Brain pericyte (primary cell): Measurements from ENCODE around the gene ZNF750.

Source experiments
- DNase-seq: peaks from one replicate; pipeline ENCODE4 v3.0.0-alpha.2; 2012; ENCODE audit warnings: low read depth, low spot score

The ZNF750 gene

GRCh38 chr17:82839617-82840292 is at the start of gene ZNF750:
ZNF750 (minus strand) TSS chr17:82840022; CDS start chr17:82832454, 7,568 bp downstream.
- no peak for DNase-seq

GRCh38 chr17:82888583-82889495 is 49.0 kb upstream of the ZNF750 start:
- no peak for DNase-seq

DNA sequence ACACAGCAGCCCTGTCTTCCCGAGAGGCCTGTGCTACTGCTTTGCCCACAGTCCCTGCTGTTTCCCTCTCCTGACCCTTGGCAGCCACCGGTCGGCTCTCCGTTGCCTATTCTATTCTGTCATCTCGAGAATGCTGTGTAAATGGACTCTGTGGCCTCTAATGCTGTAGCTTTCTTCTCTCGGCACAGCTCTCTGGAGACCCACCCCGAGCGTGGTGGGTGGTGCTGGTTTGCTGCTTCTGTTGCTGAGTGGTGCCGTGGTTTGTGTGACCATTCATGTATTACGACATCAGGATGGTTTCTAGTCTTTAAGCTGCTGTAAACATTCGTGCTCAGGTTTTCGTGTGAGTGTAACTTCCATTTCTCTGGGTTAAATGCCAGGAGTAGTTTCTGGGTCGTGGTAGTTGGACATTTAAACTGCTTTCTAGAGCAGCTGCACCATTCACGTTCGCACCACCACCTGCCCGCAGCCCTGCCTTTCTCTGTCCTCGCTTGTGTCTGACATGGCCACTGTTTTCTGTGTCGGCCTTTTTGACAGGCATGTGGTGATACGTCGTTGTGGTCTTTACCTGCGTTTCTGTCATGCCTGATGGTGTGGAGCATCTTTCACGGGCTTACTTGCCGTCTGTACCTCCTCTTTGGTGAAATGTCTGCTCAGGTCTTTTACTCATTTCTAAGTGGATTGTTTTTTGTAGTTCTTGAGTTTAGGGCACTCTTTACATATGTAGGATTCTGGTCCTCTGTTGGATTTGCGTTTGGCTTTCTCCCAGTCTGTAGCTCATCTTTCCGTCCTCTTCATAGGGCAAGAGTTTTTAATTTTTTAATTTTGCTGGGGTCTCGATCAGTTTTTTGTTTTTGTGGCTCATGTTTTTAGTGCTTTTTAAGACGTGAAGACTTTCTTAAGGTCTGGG is 47.7 kb upstream of the ZNF750 start:
- DNase-seq = no peak

GRCh38 chr17:82884970-82885353 is 45.1 kb upstream of the ZNF750 start:
- DNase-seq = no peak

- no peak for DNase-seq
These were observed 44.6 kb upstream of the ZNF750 start for GRCh38 chr17:82884341-82884969.

DNA sequence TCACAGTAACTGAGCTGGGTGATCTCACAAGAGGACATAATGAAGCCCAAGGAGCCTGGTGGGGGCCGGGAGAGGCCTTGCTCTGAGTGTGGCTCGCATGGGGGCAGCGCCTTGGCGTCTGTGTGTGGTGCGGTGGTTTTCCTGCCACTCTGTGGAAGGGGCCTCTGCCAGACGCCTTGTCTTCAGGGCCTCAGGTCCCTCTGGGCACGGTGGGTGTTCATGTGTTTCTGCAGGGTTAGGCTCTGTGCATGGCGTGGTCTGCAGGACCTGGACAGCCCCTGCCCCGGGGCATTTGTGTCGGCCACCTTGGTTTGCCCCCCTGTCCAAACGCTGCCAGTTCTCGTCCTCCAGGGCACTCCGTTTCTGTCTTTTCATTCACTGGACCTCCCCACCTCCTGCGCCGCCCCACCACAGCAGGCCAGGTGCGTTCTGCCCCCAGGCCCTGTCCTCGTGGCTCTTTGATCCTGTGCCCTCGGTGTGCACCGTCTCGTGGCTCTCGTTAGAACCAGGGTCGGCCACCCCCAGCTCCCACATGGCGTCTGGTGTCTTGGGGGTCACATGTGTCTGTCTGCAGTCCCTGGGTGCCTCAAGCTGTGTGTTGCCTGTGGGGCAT is 43.7 kb upstream of the ZNF750 start:
- DNase-seq = no peak

DNA sequence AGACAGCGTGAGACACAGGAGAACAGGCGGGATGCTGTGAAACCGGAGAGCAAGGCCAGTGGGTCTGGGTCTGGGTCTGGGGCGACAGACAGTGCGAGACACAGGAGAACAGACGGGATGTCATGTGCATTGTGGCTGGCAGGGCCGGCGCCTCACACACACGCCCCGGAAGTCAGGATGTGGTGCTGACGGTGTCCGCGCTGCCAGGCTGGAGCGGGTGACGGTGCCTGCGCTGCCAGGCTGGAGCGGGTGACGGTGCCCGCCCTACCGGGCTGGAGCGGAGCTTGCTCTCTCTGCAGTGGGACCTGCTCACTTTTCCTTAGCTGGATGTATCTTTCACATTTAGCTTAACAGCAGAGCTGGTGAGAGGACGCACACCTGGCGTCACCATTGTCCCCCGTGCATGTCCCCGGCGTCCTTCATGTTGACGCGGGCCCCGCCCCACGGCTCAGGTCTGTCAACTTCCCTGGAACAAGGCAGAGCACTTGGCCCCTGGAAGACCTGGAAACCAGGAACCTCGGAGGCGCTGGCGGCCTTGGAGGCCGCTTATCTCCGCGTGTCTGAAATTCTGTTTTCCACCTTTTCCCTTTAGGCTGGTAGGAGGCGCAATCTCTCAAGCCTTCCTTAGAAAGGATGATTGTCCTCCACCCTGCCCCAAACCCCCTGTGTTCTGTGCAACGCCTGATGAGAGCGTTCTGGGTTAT is 43.0 kb upstream of the ZNF750 start:
- no peak for DNase-seq

DNA sequence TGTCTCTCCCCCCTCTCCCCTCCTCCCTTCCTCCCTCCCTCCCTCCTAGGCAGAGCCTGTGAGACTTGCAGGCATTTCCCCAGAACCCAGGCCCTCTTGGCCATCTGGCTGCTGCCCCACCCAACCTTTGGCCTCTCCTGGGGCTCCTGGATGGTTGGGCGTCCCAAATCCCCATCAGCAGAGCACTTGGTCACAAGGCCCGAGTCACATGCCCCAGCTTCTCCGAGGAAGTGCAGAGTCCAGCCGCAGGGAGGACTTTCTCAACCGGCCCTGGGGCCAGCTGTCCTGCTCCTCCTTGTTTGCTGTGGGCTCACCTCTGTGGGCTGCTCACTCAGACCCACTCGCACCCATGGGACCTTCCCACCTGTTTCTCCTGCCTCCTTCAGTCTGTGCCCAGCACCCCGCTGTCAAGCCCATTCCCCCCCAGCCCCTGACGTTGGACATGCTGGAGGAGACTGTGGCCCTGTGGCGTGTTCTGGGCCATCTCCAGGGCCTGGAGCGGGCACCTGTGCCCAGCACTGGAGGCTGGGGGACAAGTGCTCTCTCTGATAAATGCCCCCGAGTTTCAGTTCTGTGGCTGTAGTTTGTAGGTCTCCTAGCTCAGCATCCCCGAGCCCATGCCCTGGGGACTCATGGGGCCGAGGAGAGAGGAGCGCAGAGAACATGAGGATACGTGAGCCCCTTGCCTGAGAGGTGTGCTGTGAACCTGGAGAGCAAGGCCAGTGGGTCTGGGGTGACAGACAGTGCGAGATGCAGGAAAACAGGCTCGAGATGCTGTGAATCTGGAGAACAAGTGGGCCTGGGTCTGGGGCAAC is 42.3 kb upstream of the ZNF750 start:
- DNase-seq = peak; percentile 82

DNA sequence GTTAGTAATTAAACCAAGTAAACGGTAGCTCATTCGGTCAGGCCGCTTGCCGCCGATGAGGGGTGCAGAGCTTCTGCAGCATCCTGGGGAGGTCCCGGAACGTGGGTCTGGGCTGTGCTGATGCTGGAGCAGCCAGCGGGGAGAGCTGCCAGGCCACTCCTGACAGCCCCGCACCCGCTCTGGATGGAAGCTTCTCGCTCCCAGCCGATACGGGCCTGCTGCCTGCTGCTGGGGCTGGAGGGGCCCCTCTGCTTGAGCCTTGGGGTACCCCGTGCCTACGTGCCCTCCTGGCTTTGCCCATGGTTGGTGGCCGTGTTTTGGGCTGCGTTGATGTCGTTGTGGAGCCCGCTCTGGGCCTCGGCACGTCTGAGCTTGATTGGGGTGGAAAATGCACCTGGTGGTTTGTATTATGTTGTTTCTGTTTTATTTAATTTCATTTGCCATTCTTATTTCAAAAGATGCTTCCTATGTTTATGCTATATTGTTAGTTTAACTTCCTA is 41.6 kb upstream of the ZNF750 start:
- DNase-seq = no peak

- DNase-seq = no peak
These were observed 41.0 kb upstream of the ZNF750 start for GRCh38 chr17:82880620-82881323.

GRCh38 chr17:82879241-82879640 is 39.4 kb upstream of the ZNF750 start:
- no peak for DNase-seq

DNA sequence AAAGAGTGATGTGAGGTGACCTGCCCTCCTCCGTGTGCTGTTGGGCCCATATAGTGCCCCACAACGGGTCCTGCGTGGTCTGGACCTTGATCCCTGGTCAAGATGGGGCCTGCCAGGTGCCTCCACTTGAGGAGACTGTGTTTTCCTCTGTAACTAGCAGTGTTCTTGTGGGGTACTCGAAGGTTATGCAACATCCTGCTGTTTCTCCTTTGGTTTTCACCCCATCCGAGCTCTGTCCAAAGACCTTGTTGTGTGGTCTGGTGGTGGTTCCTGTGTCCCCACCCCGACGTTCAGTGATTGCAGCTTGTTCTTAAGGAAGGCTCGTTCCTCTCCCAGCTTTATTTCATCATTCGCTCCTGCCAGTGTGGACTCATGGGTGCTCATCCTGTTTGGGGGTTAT is 38.7 kb upstream of the ZNF750 start:
- DNase-seq = no peak

DNA sequence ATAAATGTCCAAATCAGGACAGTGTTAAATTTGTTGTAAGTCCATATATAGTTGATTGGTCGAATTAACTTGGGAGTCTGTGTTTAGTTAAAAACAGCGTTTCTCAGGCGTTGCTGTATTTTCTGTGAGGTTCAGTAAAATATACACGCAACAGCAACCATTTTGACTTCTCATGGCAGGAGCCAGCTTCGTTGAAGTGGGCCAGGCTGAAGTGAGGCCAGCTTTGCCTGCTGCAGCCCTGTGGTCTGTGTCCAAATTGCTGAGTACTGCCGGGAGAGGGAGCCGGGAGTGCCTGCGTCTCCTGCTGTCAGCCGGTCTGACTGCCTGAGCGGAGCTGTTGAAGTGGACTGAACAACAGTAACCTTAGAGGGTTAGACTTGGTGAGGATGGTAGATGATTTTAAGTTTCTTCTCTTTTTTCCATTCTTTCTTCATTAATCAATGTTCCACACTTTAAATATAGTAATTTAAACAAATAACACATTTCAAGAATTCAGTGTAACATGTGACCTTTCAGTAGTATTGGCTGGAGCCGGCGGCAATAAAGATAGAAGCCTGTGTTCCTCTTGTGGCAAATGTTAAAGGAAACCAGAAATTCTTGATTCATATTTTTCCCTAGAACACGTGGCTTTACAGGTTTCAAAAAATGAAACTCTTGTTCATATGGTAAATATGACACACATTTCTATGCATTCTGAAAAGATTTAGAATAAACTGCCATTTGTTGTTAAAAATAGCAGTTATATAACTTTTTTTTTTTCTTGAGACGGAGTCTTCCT is 37.0 kb upstream of the ZNF750 start:
- DNase-seq = peak; percentile 65

DNA sequence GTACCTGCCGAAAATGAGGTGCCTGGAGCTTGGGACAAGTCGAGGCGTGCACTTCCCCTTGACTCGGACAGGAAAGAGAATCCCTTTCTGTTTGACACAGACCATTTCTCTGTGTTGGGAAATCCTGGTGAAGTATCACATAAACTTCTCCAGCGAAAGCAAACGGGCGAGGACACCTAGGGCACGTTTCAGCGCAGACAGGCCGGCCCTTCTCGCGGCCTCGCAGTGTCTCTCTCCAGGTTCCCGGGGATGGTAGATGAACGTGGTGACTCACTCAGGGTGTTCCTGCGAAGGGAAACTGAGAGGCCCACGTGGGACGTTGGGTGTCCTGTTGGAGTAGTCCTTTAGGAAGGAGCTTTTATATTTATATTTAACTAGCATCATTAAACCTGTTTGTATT is 36.3 kb upstream of the ZNF750 start:
- no peak for DNase-seq

GRCh38 chr17:82875407-82875856 is 35.6 kb upstream of the ZNF750 start:
- no peak for DNase-seq

- no peak for DNase-seq
These were observed 34.4 kb upstream of the ZNF750 start for GRCh38 chr17:82874011-82874835.

DNA sequence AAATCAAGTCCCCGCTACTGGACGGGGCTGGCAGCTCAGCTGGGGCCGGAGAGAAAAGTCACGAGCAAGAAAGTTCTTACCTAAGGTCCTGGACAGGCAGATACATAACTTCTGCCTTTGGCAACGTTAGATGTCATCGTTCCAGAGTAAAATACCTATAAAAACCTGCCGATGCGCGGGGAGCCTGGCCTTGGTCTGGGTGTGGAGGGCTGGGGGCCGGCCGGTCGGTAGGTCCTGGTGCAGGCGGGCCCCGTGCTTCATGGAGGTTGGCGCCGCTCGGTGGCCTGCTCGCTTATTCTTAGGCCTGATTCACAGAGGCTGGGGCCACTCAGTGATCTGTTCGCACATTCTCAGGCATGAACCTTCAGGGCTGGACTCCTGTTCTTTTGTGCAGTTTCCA is 33.7 kb upstream of the ZNF750 start:
- no peak for DNase-seq
